Peyer's patch (tissue), 4 donors: ENCODE results near the gene CRPPA.

Experiments used
- CTCF ChIP-seq, 6 experiments: fragments of 450-650 bp in 4 of 6; fragments of 200-600 bp in 2 of 6; sonication (generic) in 1 of 6; IDR thresholded peaks; one replicate each; pipeline ENCODE4 v1.5.1; 2017 to 2019; ENCODE audit warnings: antibody characterized with exemption in 6 of 6, mild to moderate bottlenecking in 3 of 6, moderate library complexity in 1 of 6
- POLR2A ChIP-seq, 2 donors: fragments of 450-650 bp; IDR thresholded peaks; one replicate each; pipeline ENCODE4 v1.5.1; 2017; ENCODE audit warnings: antibody characterized with exemption in 2 of 2, mild to moderate bottlenecking in 2 of 2, moderate library complexity in 2 of 2

DNA sequence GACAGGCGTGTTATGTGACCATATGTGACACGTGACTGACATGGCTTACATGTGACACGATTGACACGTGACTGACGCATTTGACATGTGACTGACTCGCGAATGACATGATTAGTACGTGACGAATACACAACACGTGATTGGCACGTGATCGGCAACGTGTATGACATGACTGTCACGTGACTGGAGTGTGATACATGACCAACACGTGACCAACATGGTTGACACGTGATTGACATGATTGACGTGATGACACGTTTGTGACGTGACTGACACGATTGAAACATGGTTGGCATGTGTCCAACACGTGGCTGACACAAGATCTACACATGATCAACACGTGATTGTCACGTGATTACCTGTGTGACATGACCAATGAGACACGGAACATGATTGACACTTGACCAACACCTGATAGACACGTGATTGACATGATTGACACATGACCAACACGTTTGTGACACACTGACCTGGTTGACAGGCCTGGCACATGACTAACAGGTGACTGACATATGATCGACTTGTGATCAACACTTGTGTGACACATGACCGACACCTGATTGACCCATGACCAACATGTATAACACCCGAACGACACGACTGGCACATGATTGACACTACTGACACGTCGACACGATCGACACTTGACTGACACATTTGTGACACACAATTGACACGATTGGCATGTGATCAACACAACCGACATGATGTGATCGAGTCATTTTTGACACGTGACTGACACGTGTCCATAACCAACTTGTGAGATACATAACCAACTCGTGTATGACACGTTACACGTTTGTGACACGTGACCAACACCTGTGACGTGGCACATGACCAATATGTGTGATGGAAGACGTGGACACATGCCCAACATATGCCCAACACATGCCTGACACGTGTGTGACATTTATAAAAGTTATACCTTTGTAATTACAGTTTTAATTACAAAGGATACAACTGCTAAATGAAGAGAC is 21.1 kb downstream of the CRPPA start:
- TF ChIP-seq POLR2A (IDR thresholded peaks at IDR 0.05) = no peak
- TF ChIP-seq CTCF (IDR thresholded peaks at IDR 0.05) = no peak
